Neural cell (in vitro differentiated cells): Measurements from ENCODE around the gene ITGB3.

Experiments
- CTCF ChIP-seq: fragments of 450-650 bp; IDR thresholded peaks from 2 replicates; pipeline ENCODE4 v1.5.1; 2014; ENCODE audit warnings: antibody characterized with exemption, mild to moderate bottlenecking, moderate library complexity; ENCODE audit not compliant: poor library complexity, severe bottlenecking
- EP300 ChIP-seq: fragments of 450-650 bp; conservative IDR thresholded peaks from 2 replicates; pipeline ENCODE4 v1.6.1; 2014; ENCODE audit warnings: antibody characterized with exemption, mild to moderate bottlenecking, moderate library complexity; ENCODE audit not compliant: poor library complexity, severe bottlenecking

DNA sequence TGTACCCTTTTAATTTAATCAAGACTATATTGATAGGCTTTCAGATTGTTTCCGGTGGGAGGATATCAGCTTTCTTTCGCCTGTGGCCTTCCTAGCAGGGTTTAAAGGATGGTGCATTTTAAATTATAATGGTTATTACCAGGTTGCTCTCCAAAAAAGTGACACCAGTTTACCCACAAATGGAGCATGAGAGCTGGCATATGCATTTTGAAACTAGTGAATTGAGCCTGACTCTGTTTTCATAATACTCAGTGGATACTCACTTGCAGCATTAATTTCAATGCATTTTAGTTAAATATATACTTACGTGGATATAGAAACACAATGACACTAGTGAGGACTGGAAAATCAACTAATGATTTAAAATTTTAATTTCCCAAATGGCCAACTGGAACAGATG, 38.7 kb upstream of the ITGB3 start:
- TF ChIP-seq CTCF (no peak), EP300 (no peak)
